Neural cell (in vitro differentiated cells): ENCODE results near the gene ATP7B. TPM values are rescaled to one million over a fixed set of nuclear protein-coding genes. Genes with fewer than 3 reads are reported as not detected.

Experiments
- H2AFZ ChIP-seq: fragments of 200-600, 300-800 bp; sonication (generic), shearing (Covaris generic); 2 replicates; pipeline ENCODE4 v1.6.0; 2014; ENCODE audit warnings: low read depth, mild to moderate bottlenecking, antibody characterized with exemption, low read length, moderate library complexity
- H3F3A ChIP-seq: fragments of 200-600 bp; shearing (Covaris generic); 2 replicates; pipeline ENCODE4 v1.6.1; 2016; ENCODE audit warnings: mild to moderate bottlenecking, moderate library complexity, mixed read lengths, antibody characterized with exemption, low read length; ENCODE audit not compliant: insufficient read depth, poor library complexity, severe bottlenecking
- H3K27ac ChIP-seq: fragments of 200-600, 300-800 bp; sonication (generic), shearing (Covaris generic); 2 replicates; pipeline ENCODE4 v1.5.1; 2014; ENCODE audit warnings: mild to moderate bottlenecking, low read length, moderate library complexity
- H3K27me3 ChIP-seq: fragments of 300-800, 200-600 bp; sonication (generic), shearing (Covaris generic); 2 replicates; pipeline ENCODE4 v1.6.0; 2014; ENCODE audit warnings: mild to moderate bottlenecking, low read depth, low read length, moderate library complexity; ENCODE audit not compliant: insufficient read depth
- H3K36me3 ChIP-seq: fragments of 300-800, 200-600 bp; sonication (generic), shearing (Covaris generic); 2 replicates; pipeline ENCODE4 v1.5.1; 2014; ENCODE audit warnings: mild to moderate bottlenecking, antibody characterized with exemption, low read length, moderate library complexity; ENCODE audit not compliant: insufficient read depth
- H3K4me2 ChIP-seq: fragments of 300-800, 200-600 bp; sonication (generic), shearing (Covaris generic); 2 replicates; pipeline ENCODE4 v1.6.0; 2014; ENCODE audit warnings: mild to moderate bottlenecking, low read length
- H3K4me3 ChIP-seq: fragments of 300-800, 200-600 bp; sonication (generic), shearing (Covaris generic); 2 replicates; pipeline ENCODE4 v1.5.1; 2014; ENCODE audit warnings: mild to moderate bottlenecking, low read length, moderate library complexity
- H3K79me2 ChIP-seq: fragments of 200-600 bp; shearing (Covaris generic); replicated peaks from 2 replicates; pipeline ENCODE4 v1.6.0; 2014; ENCODE audit warnings: mild to moderate bottlenecking, low read length, moderate library complexity; ENCODE audit not compliant: insufficient read depth
- H3K9ac ChIP-seq: fragments of 300-800, 200-600 bp; sonication (generic), shearing (Covaris generic); 2 replicates; pipeline ENCODE4 v1.6.1; 2016; ENCODE audit warnings: mild to moderate bottlenecking, low read length, mixed read lengths
- H3K9me2 ChIP-seq: fragments of 200-600 bp; shearing (Covaris generic); 2 replicates; pipeline ENCODE4 v1.6.1; 2016; ENCODE audit warnings: mild to moderate bottlenecking, low read length, mixed read lengths; ENCODE audit not compliant: insufficient read depth
- H3K9me3 ChIP-seq: fragments of 200-600, 300-800 bp; sonication (generic), shearing (Covaris generic); 2 replicates; pipeline ENCODE4 v1.6.1; 2016; ENCODE audit warnings: mild to moderate bottlenecking, mixed run types, low read length, moderate library complexity, mixed read lengths
- H4K20me1 ChIP-seq: fragments of 200-600 bp; shearing (Covaris generic); 2 replicates; pipeline ENCODE4 v1.6.1; 2016; ENCODE audit warnings: mild to moderate bottlenecking, mixed run types; ENCODE audit not compliant: insufficient read depth
- EP300 ChIP-seq: fragments of 450-650 bp; conservative IDR thresholded peaks from 2 replicates; pipeline ENCODE4 v1.6.1; 2014; ENCODE audit warnings: antibody characterized with exemption, mild to moderate bottlenecking, moderate library complexity; ENCODE audit not compliant: poor library complexity, severe bottlenecking
- EZH2 ChIP-seq: fragments of 200-600, 300-800 bp; shearing (Covaris generic), sonication (generic); IDR thresholded peaks from 2 replicates; pipeline ENCODE4 v1.6.1; 2014; ENCODE audit warnings: antibody characterized with exemption, low read length, borderline replicate concordance, mild to moderate bottlenecking; ENCODE audit not compliant: insufficient read depth, poor library complexity, severe bottlenecking
- MXI1 ChIP-seq: fragments of 450-650 bp; conservative IDR thresholded peaks from 2 replicates; pipeline ENCODE4 v1.6.1; 2014; ENCODE audit warnings: antibody characterized with exemption, mild to moderate bottlenecking; ENCODE audit not compliant: poor library complexity, severe bottlenecking
- POLR2AphosphoS5 ChIP-seq: IDR thresholded peaks from 2 replicates; pipeline ENCODE4 v1.6.1; 2012
- RAD21 ChIP-seq: fragments of 450-650 bp; conservative IDR thresholded peaks from 2 replicates; pipeline ENCODE4 v1.6.1; 2014; ENCODE audit warnings: antibody characterized with exemption, mild to moderate bottlenecking, moderate library complexity
- SMC3 ChIP-seq: fragments of 450-650 bp; conservative IDR thresholded peaks from 2 replicates; pipeline ENCODE4 v1.6.1; 2014; ENCODE audit warnings: antibody characterized with exemption, mild to moderate bottlenecking, moderate library complexity; ENCODE audit not compliant: poor library complexity
- TAF1 ChIP-seq: IDR thresholded peaks from 2 replicates; pipeline ENCODE4 v1.6.1; 2012; ENCODE audit warnings: low read depth
- polyA plus RNA-seq: library from polyadenylated mRNA; depleted of rRNA; stranded (reverse); fragments of >200 nt; gene quantifications from 2 replicates; pipeline ENCODE4 v1.2.3, GENCODE V29; 2014
- TF ChIP-seq, protein P1 (sequence below): fragments of 450-650 bp; IDR thresholded peaks from 2 replicates; pipeline ENCODE4 v1.5.1; 2014; ENCODE audit warnings: antibody characterized with exemption, mild to moderate bottlenecking, moderate library complexity; ENCODE audit not compliant: poor library complexity, severe bottlenecking
- TF ChIP-seq, protein P2 (sequence below): IDR thresholded peaks from 2 replicates; pipeline ENCODE4 v1.6.1; 2012; ENCODE audit warnings: borderline replicate concordance

The ATP7B gene
- polyA plus RNA-seq, 1 donor from 2014 or later: 6.3 TPM

DNA sequence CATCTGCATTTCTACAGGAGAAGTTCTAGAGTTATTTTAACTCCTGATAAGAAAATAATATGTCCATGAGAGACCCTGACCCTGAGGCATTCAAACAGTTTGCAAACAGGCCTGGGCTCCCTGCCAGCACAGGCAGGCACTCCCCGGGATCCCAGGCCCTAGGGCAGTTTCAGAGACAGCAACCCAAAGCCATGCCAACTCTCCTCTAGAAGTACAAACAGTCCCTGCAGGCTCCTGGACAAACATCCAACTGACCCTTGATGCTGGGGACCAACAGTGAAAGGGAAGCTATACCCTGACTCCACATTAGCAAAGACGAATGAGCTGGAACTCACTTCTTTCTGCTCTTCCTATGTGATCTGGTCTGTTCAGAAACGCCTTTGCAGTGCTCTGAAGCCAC lies 104.7 kb downstream of the ATP7B start:
- Histone ChIP-seq H3K4me2 (no peak overlapping the region), H3K9ac (no peak overlapping the region), H4K20me1 (no peaks in the 10 kb centered on the region), H3K27ac (no peak overlapping the region), H3K27me3 (no peaks in the 10 kb centered on the region), H3K9me3 (no peaks in the 10 kb centered on the region), H3K9me2 (no peaks in the 10 kb centered on the region), H3F3A (no peaks in the 10 kb centered on the region), H2AFZ (no peak overlapping the region), H3K36me3 (no peaks in the 10 kb centered on the region), H3K79me2 (no peaks in the 10 kb centered on the region), H3K4me3 (no peak overlapping the region)
- TF ChIP-seq TAF1: no peak
- no peak for TF ChIP-seq MXI1
- TF ChIP-seq EZH2: no peak

DNA sequence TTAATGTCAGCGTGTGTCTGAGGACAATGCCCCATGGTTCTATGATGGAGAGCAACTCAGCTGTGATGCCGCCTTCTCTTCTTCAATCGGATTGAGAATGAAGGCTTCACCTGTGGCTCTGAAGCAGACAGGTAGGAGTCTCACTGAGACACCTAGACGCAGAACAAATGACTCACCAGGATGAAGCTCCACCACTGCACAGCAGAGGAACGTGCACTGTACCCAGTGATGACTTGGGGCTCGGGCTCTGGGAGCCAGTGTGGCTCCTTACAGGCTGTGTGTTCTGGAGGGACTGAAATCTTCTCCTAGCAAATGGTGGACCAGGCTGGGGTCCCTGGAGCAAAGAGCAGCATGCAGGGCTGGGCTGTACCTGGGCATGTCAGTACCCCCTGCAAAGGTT lies 105.5 kb downstream of the ATP7B start:
- no peak overlapping the region for H3K9ac ChIP-seq
- TF ChIP-seq POLR2AphosphoS5 (no peak), TAF1 (no peak), EZH2 (no peak), MXI1 (no peak), EP300 (no peak), RAD21 (no peak), SMC3 (no peak)
- TF ChIP-seq, protein P1, sequence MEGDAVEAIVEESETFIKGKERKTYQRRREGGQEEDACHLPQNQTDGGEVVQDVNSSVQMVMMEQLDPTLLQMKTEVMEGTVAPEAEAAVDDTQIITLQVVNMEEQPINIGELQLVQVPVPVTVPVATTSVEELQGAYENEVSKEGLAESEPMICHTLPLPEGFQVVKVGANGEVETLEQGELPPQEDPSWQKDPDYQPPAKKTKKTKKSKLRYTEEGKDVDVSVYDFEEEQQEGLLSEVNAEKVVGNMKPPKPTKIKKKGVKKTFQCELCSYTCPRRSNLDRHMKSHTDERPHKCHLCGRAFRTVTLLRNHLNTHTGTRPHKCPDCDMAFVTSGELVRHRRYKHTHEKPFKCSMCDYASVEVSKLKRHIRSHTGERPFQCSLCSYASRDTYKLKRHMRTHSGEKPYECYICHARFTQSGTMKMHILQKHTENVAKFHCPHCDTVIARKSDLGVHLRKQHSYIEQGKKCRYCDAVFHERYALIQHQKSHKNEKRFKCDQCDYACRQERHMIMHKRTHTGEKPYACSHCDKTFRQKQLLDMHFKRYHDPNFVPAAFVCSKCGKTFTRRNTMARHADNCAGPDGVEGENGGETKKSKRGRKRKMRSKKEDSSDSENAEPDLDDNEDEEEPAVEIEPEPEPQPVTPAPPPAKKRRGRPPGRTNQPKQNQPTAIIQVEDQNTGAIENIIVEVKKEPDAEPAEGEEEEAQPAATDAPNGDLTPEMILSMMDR: no peak
- TF ChIP-seq, protein P2, sequence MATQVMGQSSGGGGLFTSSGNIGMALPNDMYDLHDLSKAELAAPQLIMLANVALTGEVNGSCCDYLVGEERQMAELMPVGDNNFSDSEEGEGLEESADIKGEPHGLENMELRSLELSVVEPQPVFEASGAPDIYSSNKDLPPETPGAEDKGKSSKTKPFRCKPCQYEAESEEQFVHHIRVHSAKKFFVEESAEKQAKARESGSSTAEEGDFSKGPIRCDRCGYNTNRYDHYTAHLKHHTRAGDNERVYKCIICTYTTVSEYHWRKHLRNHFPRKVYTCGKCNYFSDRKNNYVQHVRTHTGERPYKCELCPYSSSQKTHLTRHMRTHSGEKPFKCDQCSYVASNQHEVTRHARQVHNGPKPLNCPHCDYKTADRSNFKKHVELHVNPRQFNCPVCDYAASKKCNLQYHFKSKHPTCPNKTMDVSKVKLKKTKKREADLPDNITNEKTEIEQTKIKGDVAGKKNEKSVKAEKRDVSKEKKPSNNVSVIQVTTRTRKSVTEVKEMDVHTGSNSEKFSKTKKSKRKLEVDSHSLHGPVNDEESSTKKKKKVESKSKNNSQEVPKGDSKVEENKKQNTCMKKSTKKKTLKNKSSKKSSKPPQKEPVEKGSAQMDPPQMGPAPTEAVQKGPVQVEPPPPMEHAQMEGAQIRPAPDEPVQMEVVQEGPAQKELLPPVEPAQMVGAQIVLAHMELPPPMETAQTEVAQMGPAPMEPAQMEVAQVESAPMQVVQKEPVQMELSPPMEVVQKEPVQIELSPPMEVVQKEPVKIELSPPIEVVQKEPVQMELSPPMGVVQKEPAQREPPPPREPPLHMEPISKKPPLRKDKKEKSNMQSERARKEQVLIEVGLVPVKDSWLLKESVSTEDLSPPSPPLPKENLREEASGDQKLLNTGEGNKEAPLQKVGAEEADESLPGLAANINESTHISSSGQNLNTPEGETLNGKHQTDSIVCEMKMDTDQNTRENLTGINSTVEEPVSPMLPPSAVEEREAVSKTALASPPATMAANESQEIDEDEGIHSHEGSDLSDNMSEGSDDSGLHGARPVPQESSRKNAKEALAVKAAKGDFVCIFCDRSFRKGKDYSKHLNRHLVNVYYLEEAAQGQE: no peak
- H4K20me1 ChIP-seq: no peaks in the 10 kb centered on the region
- H3K9me3 ChIP-seq: no peaks in the 10 kb centered on the region
- H3K79me2 ChIP-seq: no peaks in the 10 kb centered on the region
- H3K27ac ChIP-seq: no peak overlapping the region
- no peaks in the 10 kb centered on the region for H3F3A ChIP-seq
- no peaks in the 10 kb centered on the region for H3K9me2 ChIP-seq
- no peak overlapping the region for H3K4me2 ChIP-seq
- no peak overlapping the region for H2AFZ ChIP-seq
- no peaks in the 10 kb centered on the region for H3K36me3 ChIP-seq
- no peaks in the 10 kb centered on the region for H3K27me3 ChIP-seq
- H3K4me3 ChIP-seq: no peak overlapping the region

DNA sequence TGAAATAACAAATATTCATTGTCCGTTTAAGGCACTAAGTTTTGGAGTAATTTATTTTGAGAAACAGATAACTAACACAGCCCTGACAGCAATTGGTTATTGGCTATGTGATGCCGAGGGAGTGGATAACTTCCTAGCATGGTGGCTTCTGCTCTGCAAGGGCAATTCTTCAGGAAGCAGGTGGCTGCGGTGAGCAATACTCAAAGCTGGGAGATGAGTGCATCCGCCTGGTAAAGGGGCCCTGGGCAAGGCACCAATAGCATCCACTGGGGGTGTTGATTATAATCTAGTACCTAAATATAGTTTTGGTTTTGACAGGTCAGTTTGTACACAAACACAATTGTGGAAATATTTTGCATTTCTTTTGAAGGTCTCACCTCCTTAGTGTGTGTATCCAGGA lies 108.5 kb downstream of the ATP7B start:
- Histone ChIP-seq H3K79me2 (no peaks in the 10 kb centered on the region), H3K4me2 (no peak overlapping the region), H3K9me3 (no peaks in the 10 kb centered on the region), H3K27ac (no peak overlapping the region), H3K36me3 (no peaks in the 10 kb centered on the region), H3K9ac (no peak overlapping the region), H3K9me2 (no peaks in the 10 kb centered on the region), H3F3A (no peaks in the 10 kb centered on the region), H2AFZ (no peak overlapping the region), H3K4me3 (no peak overlapping the region), H3K27me3 (no peaks in the 10 kb centered on the region), H4K20me1 (no peaks in the 10 kb centered on the region)
- TF ChIP-seq MXI1 (no peak), SMC3 (no peak)
- TF ChIP-seq, protein P2: no peak
